GM21447 (cell line): Measurements from ENCODE around the gene TTL.
"Not testable (repeated sequence)": the region's sequence is repeated elsewhere in the genome, so short reads cannot be mapped to it uniquely, and the experiment has no call there.

Source experiments
- ATAC-seq: cut with Tn5 transposase; IDR thresholded peaks from one replicate; pipeline ENCODE4 v1.9.1; 2021; ENCODE audit not compliant: unreplicated experiment

The TTL gene

DNA sequence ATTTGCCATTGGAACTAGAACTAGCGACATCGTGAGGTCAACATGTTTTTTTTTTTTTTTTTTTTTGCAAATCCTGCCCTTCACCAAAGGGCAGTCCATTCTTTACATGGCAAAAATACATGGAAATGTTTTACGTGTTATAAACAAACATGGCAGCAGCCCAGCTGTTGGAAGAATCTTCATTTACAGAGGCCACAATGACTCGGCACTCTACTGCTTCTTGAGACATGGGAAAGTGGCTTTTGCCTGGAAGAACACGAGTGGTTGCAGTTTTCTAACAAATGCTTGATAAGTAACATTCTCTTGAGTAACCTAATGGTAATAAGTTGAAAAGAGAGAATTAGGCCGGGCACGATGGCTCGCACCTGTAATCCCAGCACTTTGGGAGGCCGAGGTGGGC lies 37.5 kb downstream of the TTL start:
- ATAC-seq, result no peak

DNA sequence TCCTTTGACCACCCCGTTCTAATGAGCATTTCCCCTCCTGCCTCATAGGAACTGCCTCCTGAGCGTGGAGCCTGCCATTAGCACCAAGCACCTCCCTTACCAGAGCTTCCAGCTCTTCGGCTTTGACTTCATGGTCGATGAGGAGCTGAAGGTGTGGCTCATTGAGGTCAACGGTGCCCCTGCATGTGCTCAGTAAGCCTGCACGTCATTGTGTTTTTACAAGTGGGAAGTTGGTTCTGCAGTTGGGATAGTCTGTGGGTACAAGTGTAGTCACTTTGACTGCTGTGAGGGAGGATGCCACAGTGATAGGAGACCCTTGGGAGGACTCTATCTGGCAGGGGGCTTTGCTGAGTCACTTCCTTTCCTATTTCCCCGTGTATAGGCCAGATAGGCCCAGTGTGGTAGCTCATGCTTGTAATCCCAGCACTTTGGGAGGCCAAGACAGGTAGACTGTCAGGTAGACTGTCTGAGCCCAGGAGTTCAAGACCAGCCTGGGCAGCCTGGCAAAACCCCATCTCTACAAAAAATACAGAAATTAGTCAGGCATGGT lies 38.4 kb downstream of the TTL start:
- no peak for ATAC-seq

DNA sequence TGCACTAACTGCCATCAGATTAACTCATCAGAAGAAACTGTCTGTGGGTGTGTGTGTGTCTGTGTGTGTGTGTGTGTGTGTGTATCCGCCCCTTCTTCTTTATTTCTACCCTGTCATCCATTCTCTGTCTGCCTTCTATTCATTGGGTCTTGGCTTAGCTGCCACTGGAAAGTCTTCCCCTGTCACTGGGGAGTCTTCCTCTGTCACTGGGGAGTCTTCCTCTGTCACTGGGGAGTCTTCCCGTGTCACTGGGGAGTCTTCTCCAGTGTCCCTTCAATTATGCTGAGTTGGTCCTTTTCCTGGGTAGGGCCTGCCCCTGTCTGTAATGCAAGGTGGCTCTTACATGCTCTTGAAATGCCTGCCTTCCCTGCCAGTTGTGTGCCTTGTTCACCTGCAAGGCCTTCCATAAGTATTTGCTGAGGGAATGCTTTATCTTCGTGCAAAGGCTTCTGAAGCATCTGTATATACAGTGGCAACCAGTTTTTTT lies 41.4 kb downstream of the TTL start:
- no peak for ATAC-seq

DNA sequence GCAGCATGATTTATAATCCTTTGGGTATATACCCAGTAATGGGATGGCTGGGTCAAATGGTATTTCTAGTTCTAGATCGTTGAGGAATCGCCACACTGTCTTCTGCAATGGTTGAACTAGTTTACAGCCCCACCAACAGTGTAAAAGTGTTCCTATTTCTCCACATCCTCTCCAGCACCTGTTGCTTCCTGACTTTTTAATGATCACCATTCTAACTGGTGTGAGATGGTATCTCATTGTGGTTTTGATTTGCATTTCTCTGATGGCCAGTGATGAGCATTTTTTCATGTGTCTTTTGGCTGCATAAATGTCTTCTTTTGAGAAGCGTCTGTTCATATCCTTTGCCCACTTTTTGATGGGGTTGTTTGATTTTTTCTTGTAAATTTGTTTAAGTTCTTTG lies 42.3 kb downstream of the TTL start:
- not testable (repeated sequence) for ATAC-seq

DNA sequence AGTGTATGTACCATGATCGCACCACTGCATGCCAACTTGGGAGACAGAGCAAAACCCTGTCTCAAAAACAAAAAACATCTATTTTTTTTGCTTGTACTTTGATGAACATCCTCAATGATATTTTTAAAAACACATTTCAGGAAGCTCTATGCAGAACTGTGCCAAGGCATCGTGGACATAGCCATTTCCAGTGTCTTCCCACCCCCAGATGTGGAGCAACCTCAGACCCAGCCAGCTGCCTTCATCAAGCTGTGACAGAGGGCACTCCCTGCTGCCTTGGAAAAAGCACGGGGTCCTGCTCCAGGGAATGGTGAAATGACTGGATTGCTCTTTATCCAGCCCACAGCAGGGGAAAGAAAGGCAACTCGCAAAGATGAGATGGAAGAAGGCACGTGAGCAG lies 46.6 kb downstream of the TTL start:
- no peak for ATAC-seq

DNA sequence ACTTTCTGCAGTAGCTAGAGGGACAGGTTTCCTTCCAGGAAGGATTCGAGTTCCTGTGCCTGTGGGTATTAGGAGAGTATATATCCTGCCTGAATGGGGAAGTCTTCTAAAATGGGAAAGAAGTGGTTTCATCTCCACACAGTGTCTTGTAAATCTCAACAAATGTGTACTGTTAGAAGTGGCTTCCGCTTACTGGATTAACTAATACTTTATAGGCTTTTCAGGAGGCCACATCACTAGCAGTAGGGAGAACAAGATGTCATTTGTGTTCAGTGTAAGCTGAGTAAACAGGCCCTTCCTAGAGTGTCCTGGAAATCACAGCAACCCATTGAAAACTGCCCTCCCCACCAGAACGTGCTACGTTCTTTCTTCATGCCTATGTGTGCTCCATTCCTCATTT lies 47.8 kb downstream of the TTL start:
- no peak for ATAC-seq

DNA sequence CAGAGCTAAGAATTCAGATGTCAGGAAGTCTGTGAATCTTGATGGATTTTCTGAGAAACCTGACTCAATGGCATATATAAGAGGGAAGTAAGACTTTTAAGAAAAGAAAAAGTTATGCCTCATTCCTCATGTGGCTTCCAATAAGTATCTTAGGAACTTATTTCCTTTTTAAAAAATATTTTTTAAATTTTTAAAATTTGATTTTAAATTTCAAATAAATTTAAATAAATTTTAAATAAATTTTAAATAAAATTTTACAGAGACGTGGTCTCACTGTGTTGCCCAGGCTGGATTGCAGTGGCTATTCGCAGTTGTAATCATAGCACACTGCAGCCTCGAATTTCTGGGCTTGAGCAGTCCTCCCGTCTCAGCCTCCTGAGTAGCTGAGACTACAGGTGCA lies 48.8 kb downstream of the TTL start:
- no peak for ATAC-seq

DNA sequence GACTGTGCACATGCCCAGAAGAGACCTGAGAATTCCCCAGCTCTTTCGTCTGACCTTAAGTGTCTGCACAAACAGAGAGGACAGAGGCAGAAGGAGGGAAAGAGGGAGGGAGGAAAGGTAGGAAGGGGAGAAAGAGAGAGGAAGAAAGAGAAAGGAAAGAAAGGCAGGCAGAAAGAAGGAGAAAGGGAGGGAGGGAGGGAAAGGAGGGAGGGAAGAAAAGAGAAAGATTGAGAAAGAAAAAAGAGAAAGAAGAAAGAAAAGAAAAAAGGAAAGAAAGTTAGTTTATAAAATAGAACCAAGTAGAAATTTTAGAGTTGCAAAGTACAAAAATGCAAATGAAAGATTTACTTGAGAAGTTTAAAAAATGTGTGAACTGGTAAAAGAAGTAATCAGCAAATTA lies 52.9 kb downstream of the TTL start:
- ATAC-seq, result no peak

DNA sequence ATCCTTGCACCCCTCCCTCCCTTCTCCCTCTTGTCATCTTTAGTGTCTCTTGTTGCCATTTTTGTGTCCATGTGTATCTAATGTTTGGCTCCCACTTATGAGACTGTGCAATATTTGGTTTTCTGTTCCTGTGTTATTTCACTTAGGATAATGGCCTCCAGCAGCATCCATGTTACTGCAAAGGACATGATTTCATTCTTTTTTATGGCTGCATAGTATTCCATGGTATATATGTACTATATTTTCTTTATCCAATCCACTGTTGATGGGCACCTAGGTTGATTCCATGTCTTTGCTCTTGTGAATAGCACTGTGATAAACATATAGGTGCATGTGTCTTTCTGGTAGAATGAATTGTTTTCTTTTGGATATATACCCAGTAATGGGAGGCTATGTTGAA lies 54.7 kb downstream of the TTL start:
- ATAC-seq, result not testable (repeated sequence)

DNA sequence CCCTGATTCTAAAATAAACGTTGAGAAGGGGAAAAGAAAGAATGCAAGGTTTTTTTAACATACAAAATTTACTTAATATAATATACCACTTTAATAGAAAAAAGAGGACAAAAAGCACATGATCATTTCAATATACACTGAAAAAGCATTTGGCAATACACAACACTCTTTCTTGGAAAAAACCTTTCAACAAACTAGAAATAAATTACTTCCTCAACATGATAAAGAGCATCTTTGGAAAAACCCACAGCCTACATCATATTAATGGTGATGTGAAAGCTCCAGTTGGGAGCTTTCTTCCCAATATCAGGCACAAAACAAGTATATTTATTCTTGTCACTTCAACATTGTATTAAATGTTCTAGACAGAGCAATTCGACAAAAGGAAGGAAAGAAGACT lies 57.4 kb downstream of the TTL start:
- ATAC-seq, result no peak

DNA sequence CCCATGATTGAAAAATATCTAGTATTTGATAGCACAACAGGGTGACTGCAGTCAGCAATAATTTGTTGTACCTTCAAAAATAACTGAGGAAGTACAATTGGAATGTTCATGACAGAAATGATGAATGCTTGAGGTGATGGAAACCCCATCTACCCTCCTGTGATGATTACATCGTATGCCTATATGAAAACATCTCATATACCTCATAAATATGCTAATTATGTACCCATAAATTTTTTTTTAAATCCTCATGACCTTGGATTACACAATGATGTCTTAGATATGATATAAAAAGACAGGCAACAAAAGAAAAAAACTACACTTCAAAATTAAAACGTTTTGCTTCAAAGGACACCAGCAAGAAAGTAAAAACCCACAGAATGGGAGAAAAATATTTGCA lies 59.0 kb downstream of the TTL start:
- no peak for ATAC-seq

DNA sequence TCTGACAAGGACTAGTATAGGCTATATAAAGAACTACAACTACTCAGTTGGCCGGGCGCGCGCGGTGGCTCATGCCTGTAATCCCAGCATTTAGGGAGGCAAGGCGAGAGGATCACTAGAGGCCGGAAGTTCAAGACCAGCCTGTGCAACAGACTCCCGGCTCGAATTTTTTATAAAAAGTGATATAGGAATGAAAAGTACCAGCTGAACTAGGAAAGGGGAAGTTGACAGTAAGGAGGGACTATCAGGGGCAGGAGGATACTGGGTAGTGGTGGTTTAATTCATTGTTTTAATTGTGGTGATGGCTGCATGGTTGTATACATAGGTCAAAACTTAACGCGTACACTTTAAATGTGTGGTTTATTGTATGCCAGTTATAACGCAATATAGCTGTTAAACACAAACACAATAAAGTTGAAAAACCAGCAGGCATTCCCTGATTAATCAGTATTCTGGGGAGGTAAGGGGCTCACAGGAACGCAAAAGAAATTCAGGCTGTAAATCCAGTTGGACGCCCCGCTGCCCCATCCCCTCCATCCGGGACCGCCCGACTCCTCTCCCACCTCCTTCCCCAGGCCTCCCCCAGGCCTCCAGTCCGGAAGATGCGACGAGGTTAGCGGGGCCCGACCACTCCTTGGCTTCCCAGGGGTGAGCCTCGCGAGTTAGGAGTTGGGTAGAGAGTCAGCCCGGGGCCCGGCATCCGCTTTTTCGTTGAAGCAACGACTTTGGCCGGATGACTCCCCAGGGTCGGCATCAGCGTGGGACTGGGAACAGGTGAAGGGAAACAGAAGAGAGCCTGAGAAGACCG lies 59.6 kb downstream of the TTL start:
- peak; percentile 57 for ATAC-seq

DNA sequence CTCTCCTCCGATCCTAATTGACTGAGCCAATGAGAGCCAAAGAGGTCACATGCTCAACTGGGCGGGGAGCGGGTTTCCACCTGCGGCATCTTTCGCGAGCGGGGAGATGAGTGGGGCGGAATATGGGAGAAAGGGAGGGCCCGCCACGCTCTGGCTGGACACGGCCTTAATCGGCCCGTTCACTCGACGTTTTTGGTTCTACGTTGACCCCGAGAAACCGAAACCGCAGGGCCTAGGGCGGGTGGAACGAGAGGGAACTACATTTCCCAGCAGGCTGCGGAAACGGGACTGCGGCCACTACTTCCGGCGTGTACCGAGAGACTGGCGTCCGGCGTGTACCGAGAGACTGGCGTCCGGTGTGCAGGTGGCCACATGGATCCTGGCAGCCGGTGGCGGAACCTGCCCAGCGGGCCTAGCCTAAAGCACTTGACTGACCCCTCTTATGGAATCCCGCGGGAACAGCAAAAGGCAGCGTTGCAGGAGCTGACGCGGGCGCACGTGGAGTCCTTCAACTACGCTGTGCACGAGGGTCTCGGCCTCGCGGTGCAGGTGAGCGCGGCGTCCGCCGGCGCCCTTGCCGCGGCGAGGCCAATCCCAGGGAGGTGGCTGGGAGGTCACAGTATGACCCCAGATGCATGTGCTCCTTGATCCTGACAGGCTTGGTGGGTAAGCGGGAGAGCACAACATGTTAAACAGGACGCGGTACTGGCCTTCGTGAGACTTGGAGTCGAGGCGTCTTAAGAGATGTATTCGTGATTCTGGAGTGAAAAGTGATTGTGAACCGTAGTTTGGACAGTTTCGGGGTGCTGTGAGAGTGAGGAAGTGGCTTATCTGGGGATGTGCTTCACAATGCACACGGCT lies 60.4 kb downstream of the TTL start, which contains the start of gene POLR1B:
Gene POLR1B (plus strand): TSS at position 343 of the 861 bp plus-strand sequence. CDS start 30 bp downstream, at position 373.
- peak; percentile 86 for ATAC-seq

DNA sequence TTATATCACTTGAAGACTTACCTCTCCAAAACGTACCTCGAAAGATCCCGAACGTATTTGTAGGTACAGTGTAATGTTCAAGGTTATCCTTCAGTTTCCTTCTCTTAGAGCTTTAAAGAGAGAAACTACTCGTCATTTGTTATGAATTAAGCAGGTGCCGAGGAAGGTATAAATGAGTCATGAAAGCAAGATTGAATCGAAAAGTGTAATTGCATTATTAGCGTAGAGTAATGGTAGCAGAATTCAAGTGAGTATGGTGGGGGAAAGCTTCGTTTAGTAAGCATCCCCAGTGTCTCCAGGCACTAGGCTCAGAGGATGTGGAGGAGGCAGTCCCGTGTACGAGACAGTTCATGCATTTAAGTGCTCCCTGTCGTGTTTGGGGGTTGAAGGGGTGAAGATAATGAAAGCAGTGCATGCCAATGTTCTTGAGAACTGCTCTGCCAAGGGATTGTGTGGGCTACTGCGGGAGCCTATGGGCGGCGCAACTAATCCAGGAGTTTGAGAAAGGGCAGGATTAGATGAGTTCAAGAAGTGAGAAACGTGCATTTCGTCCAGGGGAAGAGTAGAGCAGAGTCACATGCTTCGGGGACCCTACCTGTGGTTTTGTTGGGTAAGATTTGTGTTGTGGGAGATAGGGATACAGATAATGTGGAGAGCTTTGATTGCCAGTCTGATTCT lies 61.2 kb downstream of the TTL start:
- peak; percentile 6 for ATAC-seq

DNA sequence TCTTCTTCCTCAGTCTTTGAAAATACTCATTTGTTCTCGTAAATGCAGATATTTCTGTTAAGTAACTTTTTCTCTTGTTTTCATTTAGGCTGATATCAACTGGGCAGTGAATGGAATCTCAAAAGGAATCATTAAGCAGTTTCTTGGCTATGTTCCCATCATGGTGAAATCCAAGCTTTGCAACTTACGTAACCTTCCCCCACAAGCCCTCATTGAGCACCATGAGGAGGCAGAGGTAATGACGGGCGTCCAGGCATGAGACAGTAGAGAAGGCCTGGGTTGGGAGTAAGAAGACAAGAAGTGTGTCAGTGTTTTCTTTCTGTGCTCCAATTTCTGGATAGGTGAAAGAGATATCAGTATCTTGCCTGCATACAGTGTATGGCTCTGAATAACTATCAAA lies 65.4 kb downstream of the TTL start:
- no peak for ATAC-seq

DNA sequence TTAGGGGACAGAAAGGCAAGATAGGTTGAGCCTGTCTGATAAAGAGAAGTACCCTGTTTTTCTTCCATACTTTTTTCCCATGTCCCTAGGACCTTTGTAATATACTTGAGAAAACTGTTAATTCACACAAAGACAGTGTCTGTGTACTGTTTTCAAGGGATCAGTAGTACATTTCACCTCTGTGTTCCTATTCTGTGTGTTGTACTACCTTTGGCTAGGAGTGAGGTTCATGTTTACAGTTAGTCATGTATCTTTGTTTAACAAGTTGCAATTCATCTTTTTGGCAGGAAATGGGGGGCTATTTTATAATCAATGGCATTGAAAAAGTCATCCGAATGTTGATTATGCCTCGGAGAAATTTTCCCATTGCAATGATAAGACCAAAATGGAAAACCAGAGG lies 67.0 kb downstream of the TTL start:
- ATAC-seq, result no peak

DNA sequence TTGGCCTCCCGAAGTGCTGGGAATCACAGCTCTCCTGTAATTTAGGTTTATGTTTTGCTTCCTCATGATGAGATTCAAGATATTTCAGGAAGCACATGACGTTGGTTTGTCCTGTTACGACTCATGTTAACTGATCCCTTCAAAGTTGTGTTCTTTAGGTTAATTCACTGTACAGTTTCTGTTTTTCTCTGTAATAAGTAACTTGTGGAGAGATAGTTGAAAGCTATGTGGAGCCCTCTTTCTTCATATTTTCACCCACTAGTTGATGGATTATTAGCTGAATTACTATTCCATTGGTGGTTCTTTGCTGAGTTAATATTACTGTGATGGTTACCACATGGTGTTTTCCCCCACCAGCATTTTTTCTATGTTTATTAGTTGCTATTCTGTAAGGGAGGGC lies 84.1 kb downstream of the TTL start:
- ATAC-seq, result peak; percentile 79

DNA sequence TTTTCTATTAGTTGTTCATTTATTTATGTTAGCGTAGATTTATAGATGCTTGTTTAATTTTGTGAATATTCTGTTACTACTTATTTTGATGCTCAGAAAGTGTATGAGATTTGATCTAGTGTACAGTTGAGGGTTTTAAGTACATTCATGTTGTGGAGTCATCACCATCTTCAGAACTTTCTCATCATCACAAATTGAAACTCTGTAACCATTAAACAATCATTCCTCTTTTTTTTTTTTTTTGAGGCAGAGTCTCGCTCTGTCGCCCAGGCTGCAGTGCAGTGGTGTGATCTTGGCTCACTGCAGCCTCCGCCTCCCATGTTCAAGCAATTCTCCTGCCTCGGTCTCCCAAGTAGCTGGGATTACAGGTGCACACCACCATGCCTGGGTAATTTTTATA lies 84.6 kb downstream of the TTL start:
- ATAC-seq, result peak; percentile 19

DNA sequence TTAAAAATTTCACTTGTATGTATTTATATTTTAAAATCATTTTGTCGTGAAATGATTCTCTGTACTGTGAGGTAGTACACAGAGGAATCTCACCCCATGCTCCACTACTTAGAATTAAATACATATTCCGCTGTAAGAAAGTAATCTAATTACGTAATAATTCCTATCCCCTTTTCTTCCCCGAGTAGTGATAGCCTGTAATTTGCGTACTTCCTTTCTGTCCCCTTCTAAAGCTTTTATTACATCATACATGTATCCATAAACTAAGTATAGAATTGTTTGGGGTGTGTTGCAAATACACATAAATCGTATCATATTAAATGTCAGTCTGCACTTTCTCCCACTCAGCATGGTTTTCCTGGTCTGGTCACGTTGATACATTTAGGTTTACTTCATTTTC lies 90.0 kb downstream of the TTL start:
- ATAC-seq, result no peak

DNA sequence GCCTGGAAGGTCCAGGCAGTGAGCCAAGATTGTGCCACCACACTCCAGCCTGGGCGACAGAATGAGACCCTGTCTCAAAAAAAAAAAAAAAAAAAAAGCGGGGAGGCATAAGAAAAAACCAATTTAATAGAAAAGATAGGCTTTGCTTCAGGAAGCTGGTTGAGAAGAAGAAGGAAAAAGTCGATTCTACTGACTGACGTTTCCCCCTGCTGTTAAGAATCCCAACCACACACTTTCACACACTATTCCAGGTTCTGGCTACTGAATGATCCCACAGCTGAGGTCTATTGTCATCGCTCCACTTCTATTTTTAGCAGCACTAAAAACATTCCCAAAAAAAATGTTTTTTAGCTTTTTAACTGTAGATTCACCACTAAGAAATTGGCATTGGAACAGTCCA lies 95.8 kb downstream of the TTL start:
- no peak for ATAC-seq

DNA sequence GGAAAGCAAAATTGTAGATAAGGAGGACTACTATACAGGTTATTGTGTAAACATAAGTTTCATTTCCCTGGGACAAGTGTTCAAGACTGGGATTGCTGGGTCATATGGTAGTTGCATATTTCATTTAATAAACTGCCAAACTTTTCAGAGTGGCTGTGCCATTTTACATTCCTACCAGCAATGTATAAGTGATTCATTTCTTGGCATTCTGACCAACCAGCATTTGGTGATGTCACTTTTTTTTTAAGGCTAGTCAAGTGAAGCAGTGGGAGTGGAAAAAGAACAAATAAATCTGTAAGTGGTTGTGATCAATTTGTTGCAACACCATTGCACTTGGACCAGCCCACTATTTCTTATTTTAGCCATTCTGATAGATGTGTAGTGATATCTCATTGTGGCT lies 97.3 kb downstream of the TTL start:
- ATAC-seq, result no peak
